T-cell (primary cell): ENCODE data around the gene GABRD. TPM values are rescaled to one million over a fixed set of nuclear protein-coding genes. Genes with fewer than 3 reads are reported as not detected.

Experiments
- ATAC-seq, 4 experiments: fragments of 200-7000 bp in 3 of 4; fragments of 150-1000 bp in 1 of 4; cut with Tn5 transposase; replicated peaks in 1 of 4; 1 replicate in 3 of 4; 2 replicates in 1 of 4; pipeline ENCODE4 v1.10.0; 2021; ENCODE audit warnings: moderate library complexity in 3 of 4, mild to moderate bottlenecking in 2 of 4, moderate number of reproducible peaks in 1 of 4
- CTCF ChIA-PET, 2 donors: fragments of 300-600 bp; sonication (Branson Sonifier 250); formaldehyde crosslinking; loops; one replicate each; lab custom pipeline; 2022; ENCODE audit warnings: antibody characterized with exemption in 2 of 2; lab: Charles Lee
- POLR2A ChIA-PET, 2 donors: fragments of 300-600 bp; sonication (Branson Sonifier 250); formaldehyde crosslinking; loops; one replicate each; lab custom pipeline; 2022; ENCODE audit warnings: antibody characterized with exemption in 2 of 2; lab: Charles Lee
- DNase-seq, 35 experiments: peaks; one replicate each; pipeline versions ENCODE4 v3.0.0 to v3.0.0-alpha.2; 2013 to 2023
- H3K27ac ChIP-seq: one replicate; pipeline ENCODE4 v1.5.1; 2013; ENCODE audit warnings: low read length
- H3K27me3 ChIP-seq, 2 experiments: replicated peaks in 1 of 2; 1 replicate in 1 of 2; 2 replicates in 1 of 2; pipeline versions ENCODE4 v1.6.1 to v1.7.0; 2013; ENCODE audit warnings: low read length in 1 of 2, mixed read lengths in 1 of 2; ENCODE audit not compliant: control insufficient read depth in 2 of 2, insufficient read depth in 2 of 2; ENCODE audit errors: extremely low read depth in 1 of 2
- H3K36me3 ChIP-seq, 2 donors: 1 replicate in 1 of 2; 2 replicates in 1 of 2; pipeline versions ENCODE4 v1.6.1 to v1.7.0; 2013; ENCODE audit warnings: low read length in 1 of 2; ENCODE audit not compliant: control insufficient read depth in 2 of 2, insufficient read depth in 1 of 2; ENCODE audit errors: extremely low read depth in 1 of 2
- H3K4me1 ChIP-seq, 2 experiments: 1 replicate in 1 of 2; 2 replicates in 1 of 2; pipeline versions ENCODE4 v1.6.1 to v1.7.0; 2013; ENCODE audit warnings: low read length in 2 of 2, mixed read lengths in 1 of 2; ENCODE audit not compliant: insufficient read depth in 2 of 2, control insufficient read depth in 1 of 2; ENCODE audit errors: extremely low read depth in 1 of 2
- H3K4me3 ChIP-seq, 2 donors: 1 replicate in 1 of 2; 2 replicates in 1 of 2; pipeline versions ENCODE4 v1.5.1 to v1.7.0; 2013; ENCODE audit warnings: mild to moderate bottlenecking in 2 of 2, low read length in 1 of 2, moderate library complexity in 1 of 2; ENCODE audit not compliant: control insufficient read depth in 1 of 2; ENCODE audit errors: extremely low read depth in 1 of 2
- H3K9me3 ChIP-seq: 2 replicates; pipeline ENCODE4 v1.7.0; 2013
- H3K27ac Mint-ChIP-seq, 2 donors: one replicate each; pipeline ENCODE4 v1.8.0; 2020 to 2021; ENCODE audit warnings: mild to moderate bottlenecking in 2 of 2, mixed read lengths in 2 of 2
- H3K27me3 Mint-ChIP-seq, 2 donors: one replicate each; pipeline ENCODE4 v1.8.0; 2021 to 2022; ENCODE audit warnings: mixed read lengths in 2 of 2
- H3K36me3 Mint-ChIP-seq: one replicate; pipeline ENCODE4 v1.8.0; 2021; ENCODE audit warnings: mixed read lengths
- H3K4me1 Mint-ChIP-seq, 3 donors: one replicate each; pipeline ENCODE4 v1.8.0; 2020 to 2022; ENCODE audit warnings: mixed read lengths in 3 of 3, mild to moderate bottlenecking in 1 of 3
- H3K4me3 Mint-ChIP-seq, 3 donors: one replicate each; pipeline ENCODE4 v1.8.0; 2020 to 2022; ENCODE audit warnings: mild to moderate bottlenecking in 3 of 3, mixed read lengths in 3 of 3, moderate library complexity in 3 of 3
- H3K9me3 Mint-ChIP-seq, 3 donors: one replicate each; pipeline ENCODE4 v1.8.0; 2020 to 2022; ENCODE audit warnings: mixed read lengths in 3 of 3
- WGBS: methylation state at CpG from one replicate; pipeline ENCODE4 v1.1.5; 2013; ENCODE audit warnings: missing lambda C conversion rate; ENCODE audit not compliant: insufficient coverage; 5-methylcytosine and 5-hydroxymethylcytosine counted together
- total RNA-seq, 35 experiments: library from RNA in 6 of 35; stranded (reverse) in 6 of 35; fragments of 120-200 nt in 1 of 35; gene quantifications; one replicate each; pipeline versions ENCODE4 v1.2.1 to v1.2.4 and lab custom pipeline; 2013 to 2026

GABRD gene
- total RNA-seq, 5 donors from 2014 or later (not counting 1 experiment from before 2014, with no cell fraction given) = 1.1 TPM; not detected in 4

GRCh38 chr1:1990222-1990621 lies 28.9 kb upstream of the GABRD start:
- peaks cover 0 to 50% of the 10 kb centered on the region in 2 experiments for H3K27me3 ChIP-seq
- ATAC-seq (no peak), DNase-seq (no peak)
- Mint-ChIP-seq H3K9me3 (no peaks in the 10 kb centered on the region), H3K27me3 (peaks cover 3 to 26% of the 10 kb centered on the region in 2 donors), H3K36me3 (no peaks in the 10 kb centered on the region), H3K4me3 (no peak overlapping the region), H3K27ac (no peak overlapping the region), H3K4me1 (peaks cover 5 to 12% (median 7%) of the 10 kb centered on the region in 3 donors)
- ChIA-PET POLR2A (no interaction called here), CTCF (no interaction called here)
- H3K27ac ChIP-seq = no peak overlapping the region
- H3K4me1 ChIP-seq = peaks cover 2 to 6% of the 10 kb centered on the region in 2 experiments
- H3K36me3 ChIP-seq = no peaks in the 10 kb centered on the region
- no peaks in the 10 kb centered on the region for H3K9me3 ChIP-seq
- H3K4me3 ChIP-seq = no peak overlapping the region
- no CpG with 5 or more reads among the region's 10 CpGs for WGBS

GRCh38 chr1:1994536-1994935 lies 24.6 kb upstream of the GABRD start:
- Mint-ChIP-seq H3K27me3 (peaks cover 8 to 17% of the 10 kb centered on the region in 2 donors), H3K27ac (no peak overlapping the region), H3K36me3 (no peaks in the 10 kb centered on the region), H3K9me3 (no peaks in the 10 kb centered on the region), H3K4me3 (no peak overlapping the region), H3K4me1 (peaks cover 5 to 8% (median 7%) of the 10 kb centered on the region in 3 donors)
- H3K4me1 ChIP-seq = peaks cover 0 to 3% of the 10 kb centered on the region in 2 experiments
- no peak overlapping the region for H3K4me3 ChIP-seq
- ChIA-PET POLR2A (interaction anchor here in 1 of 2 donors (0.6 kb wide), 1 partner anchor 67 kb away, joined by 3 read pairs; no protein-coding TSS in a partner anchor), CTCF (no interaction called here)
- H3K9me3 ChIP-seq = no peaks in the 10 kb centered on the region
- H3K36me3 ChIP-seq = no peaks in the 10 kb centered on the region
- no peak for DNase-seq
- ATAC-seq = no peak
- peaks cover 0 to 22% of the 10 kb centered on the region in 2 experiments for H3K27me3 ChIP-seq
- no peak overlapping the region for H3K27ac ChIP-seq
- 88% methylated on average over 6 of the region's 8 CpGs for WGBS

- Mint-ChIP-seq H3K27ac (no peak overlapping the region), H3K9me3 (no peaks in the 10 kb centered on the region), H3K4me1 (peaks cover 5 to 8% (median 7%) of the 10 kb centered on the region in 3 donors), H3K4me3 (no peak overlapping the region), H3K27me3 (peaks cover 18 to 21% of the 10 kb centered on the region in 2 donors), H3K36me3 (no peaks in the 10 kb centered on the region)
- peak in 1 of 4 experiments; percentile 52 for ATAC-seq
- H3K27me3 ChIP-seq = peaks cover 0 to 27% of the 10 kb centered on the region in 2 experiments
- ChIA-PET CTCF (no interaction called here), POLR2A (no interaction called here)
- 45% methylated on average over 10 of the region's 12 CpGs for WGBS
- DNase-seq = no peak
- H3K4me3 ChIP-seq = no peak overlapping the region
- no peak overlapping the region for H3K27ac ChIP-seq
- no peaks in the 10 kb centered on the region for H3K36me3 ChIP-seq
- peaks cover 0 to 3% of the 10 kb centered on the region in 2 experiments for H3K4me1 ChIP-seq
- no peaks in the 10 kb centered on the region for H3K9me3 ChIP-seq
Observed at GRCh38 chr1:1996207-1996651, 22.9 kb upstream of the GABRD start.

- ATAC-seq = no peak
- H3K4me1 ChIP-seq = peaks cover 0 to 3% of the 10 kb centered on the region in 2 experiments
- H3K27ac ChIP-seq = no peak overlapping the region
- Mint-ChIP-seq H3K36me3 (no peaks in the 10 kb centered on the region), H3K4me3 (no peak overlapping the region), H3K4me1 (peaks cover 5 to 8% (median 7%) of the 10 kb centered on the region in 3 donors), H3K27ac (no peak overlapping the region), H3K27me3 (peaks cover 25 to 28% of the 10 kb centered on the region in 2 donors), H3K9me3 (no peaks in the 10 kb centered on the region)
- H3K4me3 ChIP-seq = no peak overlapping the region
- no peak for DNase-seq
- CTCF ChIA-PET = no interaction called here
- no peaks in the 10 kb centered on the region for H3K36me3 ChIP-seq
- no peaks in the 10 kb centered on the region for H3K9me3 ChIP-seq
- POLR2A ChIA-PET = no interaction called here
- peaks cover 3 to 38% of the 10 kb centered on the region in 2 experiments for H3K27me3 ChIP-seq
- WGBS = 85% methylated on average over 2 of the region's 6 CpGs
Observed at GRCh38 chr1:1997576-1997975, 21.6 kb upstream of the GABRD start.

GRCh38 chr1:2000432-2000831 lies 18.7 kb upstream of the GABRD start:
- Histone ChIP-seq H3K27ac (no peak overlapping the region), H3K36me3 (no peaks in the 10 kb centered on the region), H3K27me3 (peaks cover 10 to 49% of the 10 kb centered on the region in 2 experiments), H3K9me3 (no peaks in the 10 kb centered on the region), H3K4me3 (no peak overlapping the region), H3K4me1 (peaks cover 0 to 7% of the 10 kb centered on the region in 2 experiments)
- Mint-ChIP-seq H3K27me3 (peaks cover 39 to 42% of the 10 kb centered on the region in 2 donors), H3K27ac (no peak overlapping the region), H3K36me3 (no peaks in the 10 kb centered on the region), H3K9me3 (no peaks in the 10 kb centered on the region), H3K4me3 (no peak overlapping the region), H3K4me1 (peaks cover 5 to 7% (median 6%) of the 10 kb centered on the region in 3 donors)
- ATAC-seq (no peak), DNase-seq (no peak)
- POLR2A ChIA-PET = no interaction called here
- CTCF ChIA-PET = no interaction called here
- WGBS = 79% methylated on average over 7 of the region's 7 CpGs

- Mint-ChIP-seq H3K4me3 (no peak overlapping the region), H3K4me1 (peaks cover 5 to 6% (median 6%) of the 10 kb centered on the region in 3 donors), H3K9me3 (no peaks in the 10 kb centered on the region), H3K27me3 (peaks cover 42 to 45% of the 10 kb centered on the region in 2 donors), H3K27ac (no peak overlapping the region), H3K36me3 (no peaks in the 10 kb centered on the region)
- POLR2A ChIA-PET = no interaction called here
- no peaks in the 10 kb centered on the region for H3K9me3 ChIP-seq
- CTCF ChIA-PET = no interaction called here
- ATAC-seq = no peak
- H3K36me3 ChIP-seq = no peaks in the 10 kb centered on the region
- H3K27me3 ChIP-seq = peaks cover 10 to 53% of the 10 kb centered on the region in 2 experiments
- DNase-seq = no peak
- no peak overlapping the region for H3K27ac ChIP-seq
- WGBS = no CpG with 5 or more reads among the region's 9 CpGs
- H3K4me3 ChIP-seq = no peak overlapping the region
- H3K4me1 ChIP-seq = peaks cover 0 to 7% of the 10 kb centered on the region in 2 experiments
Observed at GRCh38 chr1:2000850-2001249, 18.3 kb upstream of the GABRD start.
